Breast epithelium (tissue), 4 donors: ENCODE results near the gene ATL1. TPM values are rescaled to one million over a fixed set of nuclear protein-coding genes. Genes with fewer than 3 reads are reported as not detected.

Experiments used
- DNase-seq, 2 donors: peaks; one replicate each; pipeline ENCODE4 v3.0.0-alpha.2; 2019; ENCODE audit warnings: low spot score in 2 of 2
- H3K27ac ChIP-seq, 2 donors: fragments of 200-600 bp; sonication (generic) in 1 of 2; one replicate each; pipeline ENCODE4 v1.5.1; 2016 to 2019; ENCODE audit warnings: mild to moderate bottlenecking in 1 of 2
- H3K27me3 ChIP-seq, 2 donors: fragments of 200-600 bp; sonication (generic) in 1 of 2; one replicate each; pipeline versions ENCODE4 v1.5.1 to v1.6.0; 2017 to 2019; ENCODE audit warnings: control low read depth in 1 of 2, mild to moderate bottlenecking in 1 of 2
- H3K36me3 ChIP-seq: fragments of 200-600 bp; one replicate; pipeline ENCODE4 v1.5.1; 2019
- H3K4me1 ChIP-seq, 2 donors: fragments of 200-600 bp; sonication (generic); one replicate each; pipeline ENCODE4 v1.5.1; 2016 to 2019; ENCODE audit warnings: control low read depth in 1 of 2
- H3K4me3 ChIP-seq, 3 donors: fragments of 200-600 bp; sonication (generic); 1 replicate in 2 of 3; 2 replicates in 1 of 3; pipeline ENCODE4 v1.5.1; 2016 to 2019; ENCODE audit warnings: mild to moderate bottlenecking in 3 of 3, moderate library complexity in 2 of 3
- H3K9me3 ChIP-seq, 2 donors: fragments of 200-600 bp; sonication (generic) in 1 of 2; one replicate each; pipeline ENCODE4 v1.5.1; 2016 to 2019; ENCODE audit warnings: control low read depth in 1 of 2
- CTCF ChIP-seq, 3 donors: fragments of 450-650 bp; IDR thresholded peaks; one replicate each; pipeline ENCODE4 v1.5.1; 2016 to 2017; ENCODE audit warnings: antibody characterized with exemption in 3 of 3, mild to moderate bottlenecking in 3 of 3, moderate library complexity in 3 of 3
- POLR2A ChIP-seq: fragments of 450-650 bp; IDR thresholded peaks from one replicate; pipeline ENCODE4 v1.6.1; 2016; ENCODE audit warnings: antibody characterized with exemption, mild to moderate bottlenecking, moderate library complexity
- POLR2AphosphoS5 ChIP-seq, 3 donors: sonication (generic); formaldehyde crosslinking; IDR thresholded peaks; one replicate each; pipeline ENCODE4 v1.6.1; 2017; ENCODE audit warnings: antibody characterized with exemption in 3 of 3
- intact Hi-C: fragments of 100-400 bp; cut with DNase I; formaldehyde crosslinking; loops from one replicate; pipeline ENCODE4 v1.15.1; 2023; ENCODE audit warnings: low total_unique reads
- total RNA-seq, 3 donors: library from RNA; depleted of rRNA; stranded (reverse); fragments of >200 nt; gene quantifications; one replicate each; pipeline ENCODE4 v1.1.0, GENCODE V29; 2016

The ATL1 gene
- total RNA-seq, 3 donors from 2014 or later, result 10.4 to 23.7 (median 22.0) TPM

- H3K27ac ChIP-seq, result peak overlapping the region; percentile 99
- H3K9me3 ChIP-seq, result no peaks in the 10 kb centered on the region
- TF ChIP-seq POLR2A, result peak; percentile 63
- TF ChIP-seq POLR2AphosphoS5 (IDR thresholded peaks at IDR 0.05), result peak in 1 of 3 donors; percentile 84
- peak in 1 of 3 donors; percentile 27 for TF ChIP-seq CTCF (IDR thresholded peaks at IDR 0.05)
- H3K4me1 ChIP-seq, result peaks cover 0 to 10% of the 10 kb centered on the region in 2 donors
- intact Hi-C loops, result no loop called here
- no peaks in the 10 kb centered on the region for H3K27me3 ChIP-seq
- peak overlapping the region; percentile 84 to 96 (median 89) for H3K4me3 ChIP-seq
- DNase-seq, result peak in 1 of 2 donors; percentile 62
- H3K36me3 ChIP-seq, result no peaks in the 10 kb centered on the region
Measured at GRCh38 chr14:50666772-50667683, 107.1 kb downstream of the ATL1 start.

- DNase-seq, result peak in 1 of 2 donors; percentile 58
- Histone ChIP-seq H3K9me3 (no peaks in the 10 kb centered on the region), H3K27me3 (no peaks in the 10 kb centered on the region), H3K4me3 (peak overlapping the region; percentile 84 to 96 (median 89)), H3K27ac (peak overlapping the region; percentile 99), H3K4me1 (peaks cover 0 to 10% of the 10 kb centered on the region in 2 donors), H3K36me3 (no peaks in the 10 kb centered on the region)
- intact Hi-C loops, result no loop called here
- TF ChIP-seq POLR2A, result no peak
Measured at GRCh38 chr14:50667684-50667995, 107.7 kb downstream of the ATL1 start.

GRCh38 chr14:50667996-50668825 lies 108.3 kb downstream of the ATL1 start, which contains the start of gene SAV1:
TSS of gene SAV1 (minus strand) at chr14:50668306. CDS start at chr14:50667967, 339 bp downstream.
- intact Hi-C loops, result no loop called here

GRCh38 chr14:50668826-50669143 lies 108.8 kb downstream of the ATL1 start:
- no peak for DNase-seq
- H3K4me1 ChIP-seq, result peaks cover 0 to 10% of the 10 kb centered on the region in 2 donors
- peak overlapping the region; percentile 84 to 96 (median 89) for H3K4me3 ChIP-seq
- no peaks in the 10 kb centered on the region for H3K36me3 ChIP-seq
- no peak for TF ChIP-seq POLR2A
- no peak for TF ChIP-seq POLR2AphosphoS5 (IDR thresholded peaks at IDR 0.05)
- TF ChIP-seq CTCF (IDR thresholded peaks at IDR 0.05), result no peak
- peak overlapping the region; percentile 99 for H3K27ac ChIP-seq
- no peaks in the 10 kb centered on the region for H3K9me3 ChIP-seq
- intact Hi-C loops, result no loop called here
- no peaks in the 10 kb centered on the region for H3K27me3 ChIP-seq

More at GRCh38 chr14:50667996-50668825, 108.3 kb downstream of the ATL1 start, which contains the start of gene SAV1:
- DNase-seq, result peak; percentile 72 to 82
- peaks cover 0 to 10% of the 10 kb centered on the region in 2 donors for H3K4me1 ChIP-seq
- no peaks in the 10 kb centered on the region for H3K27me3 ChIP-seq
- no peaks in the 10 kb centered on the region for H3K36me3 ChIP-seq
- H3K9me3 ChIP-seq, result no peaks in the 10 kb centered on the region
- TF ChIP-seq CTCF (IDR thresholded peaks at IDR 0.05) (peak in 2 of 3 donors; percentile 16), POLR2A (peak; percentile 72), POLR2AphosphoS5 (IDR thresholded peaks at IDR 0.05) (peak; percentile 90 to 98 (median 97))
- H3K27ac ChIP-seq, result peak within 1 kb of the TSS; percentile 99
- H3K4me3 ChIP-seq, result peak within 1 kb of the TSS; percentile 84 to 96 (median 89)

GRCh38 chr14:50669441-50669986 lies 109.6 kb downstream of the ATL1 start:
- H3K4me3 ChIP-seq, result no peak overlapping the region
- no peaks in the 10 kb centered on the region for H3K27me3 ChIP-seq
- no peak for DNase-seq
- TF ChIP-seq POLR2AphosphoS5 (IDR thresholded peaks at IDR 0.05) (no peak), POLR2A (no peak), CTCF (IDR thresholded peaks at IDR 0.05) (no peak)
- intact Hi-C loops, result no loop called here
- H3K4me1 ChIP-seq, result peaks cover 0 to 10% of the 10 kb centered on the region in 2 donors
- peak overlapping the region; percentile 99 for H3K27ac ChIP-seq
- H3K36me3 ChIP-seq, result no peaks in the 10 kb centered on the region
- H3K9me3 ChIP-seq, result no peaks in the 10 kb centered on the region
